ENCODE results near the gene USH2A.

DNA sequence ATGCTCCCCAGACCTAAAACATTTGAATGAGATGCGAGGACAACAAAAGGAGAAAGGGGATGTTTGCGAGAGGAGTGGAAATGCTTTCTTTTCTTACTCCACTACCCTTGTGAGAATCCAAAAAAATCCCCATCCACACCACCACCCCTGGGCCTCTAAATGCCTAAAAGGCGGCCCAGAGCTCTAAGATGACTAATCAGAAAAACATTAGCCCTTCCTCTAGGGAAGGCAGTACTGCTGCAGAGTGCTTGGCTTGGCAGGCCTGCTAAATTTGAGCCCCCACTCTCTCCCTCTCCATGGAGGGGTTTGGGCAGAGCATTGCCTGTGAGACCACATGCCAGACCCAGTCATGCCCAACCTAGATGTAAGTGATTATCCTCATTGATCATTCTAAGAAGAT, 347.9 kb downstream of the USH2A start:
- TF ChIP-seq, protein P1, sequence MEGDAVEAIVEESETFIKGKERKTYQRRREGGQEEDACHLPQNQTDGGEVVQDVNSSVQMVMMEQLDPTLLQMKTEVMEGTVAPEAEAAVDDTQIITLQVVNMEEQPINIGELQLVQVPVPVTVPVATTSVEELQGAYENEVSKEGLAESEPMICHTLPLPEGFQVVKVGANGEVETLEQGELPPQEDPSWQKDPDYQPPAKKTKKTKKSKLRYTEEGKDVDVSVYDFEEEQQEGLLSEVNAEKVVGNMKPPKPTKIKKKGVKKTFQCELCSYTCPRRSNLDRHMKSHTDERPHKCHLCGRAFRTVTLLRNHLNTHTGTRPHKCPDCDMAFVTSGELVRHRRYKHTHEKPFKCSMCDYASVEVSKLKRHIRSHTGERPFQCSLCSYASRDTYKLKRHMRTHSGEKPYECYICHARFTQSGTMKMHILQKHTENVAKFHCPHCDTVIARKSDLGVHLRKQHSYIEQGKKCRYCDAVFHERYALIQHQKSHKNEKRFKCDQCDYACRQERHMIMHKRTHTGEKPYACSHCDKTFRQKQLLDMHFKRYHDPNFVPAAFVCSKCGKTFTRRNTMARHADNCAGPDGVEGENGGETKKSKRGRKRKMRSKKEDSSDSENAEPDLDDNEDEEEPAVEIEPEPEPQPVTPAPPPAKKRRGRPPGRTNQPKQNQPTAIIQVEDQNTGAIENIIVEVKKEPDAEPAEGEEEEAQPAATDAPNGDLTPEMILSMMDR (IDR thresholded peaks at IDR 0.05; ENCODE audit: insufficient read depth, low read depth, low read length): no peak
- TF ChIP-seq EZH2 (IDR thresholded peaks at IDR 0.05; ENCODE audit: insufficient read depth, low read length): no peak
